GM13976 (cell line): Measurements from ENCODE around the gene CALM3.

Experiments used
- DNase-seq: peaks from one replicate; pipeline ENCODE4 v3.0.0; 2012; ENCODE audit warnings: low spot score
- CTCF ChIP-seq: IDR thresholded peaks from 2 replicates; pipeline ENCODE4 v1.5.1; 2012; ENCODE audit warnings: borderline replicate concordance, mild to moderate bottlenecking; ENCODE audit not compliant: insufficient read depth; ENCODE audit errors: extremely low read depth, missing control alignments, control extremely low read depth
- in situ Hi-C: fragments of 300-500 bp; cut with MboI; formaldehyde crosslinking; loops from one replicate; pipeline ENCODE4 v1.12.0; 2022; ENCODE audit warnings: low sequenced_read_pairs, mixed read lengths, inconsistent platforms; ENCODE audit not compliant: unreplicated experiment

The CALM3 gene

GRCh38 chr19:46629546-46630025 is 28.5 kb downstream of the CALM3 start:
- in situ Hi-C loops = no loop called here
- no peak for TF ChIP-seq CTCF
- DNase-seq = no peak

GRCh38 chr19:46630586-46631205 is 29.6 kb downstream of the CALM3 start:
- no peak for DNase-seq
- in situ Hi-C loops = no loop called here
- no peak for TF ChIP-seq CTCF

DNA sequence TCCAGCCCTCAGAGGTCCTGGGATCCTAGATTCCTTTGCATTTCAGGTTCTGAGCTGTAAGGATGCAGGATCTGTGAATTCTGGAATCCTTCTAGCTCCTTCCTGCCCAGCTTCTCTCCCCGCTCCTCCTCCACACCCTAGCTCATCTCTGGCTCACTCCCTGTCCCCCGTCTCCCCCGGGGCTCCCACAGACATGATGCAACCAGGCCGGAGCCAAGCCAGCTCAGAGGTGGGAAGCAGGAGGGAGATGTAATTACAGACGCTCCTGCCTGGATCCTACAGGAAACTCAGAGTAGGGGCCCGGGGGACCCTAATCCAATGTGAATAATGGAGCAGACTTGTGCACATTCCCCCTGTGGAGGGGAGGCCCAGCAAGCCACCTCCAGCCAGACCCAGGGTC is 30.4 kb downstream of the CALM3 start:
- no peak for TF ChIP-seq CTCF
- no peak for DNase-seq
- in situ Hi-C loops = no loop called here

- no peak for TF ChIP-seq CTCF
- DNase-seq = no peak
- in situ Hi-C loops = no loop called here
These were observed 32.0 kb downstream of the CALM3 start for GRCh38 chr19:46633130-46633529.

- DNase-seq = peak; percentile 98
- in situ Hi-C loops = no loop called here
- TF ChIP-seq CTCF = no peak
These were observed 33.0 kb downstream of the CALM3 start for GRCh38 chr19:46634045-46634655.

DNA sequence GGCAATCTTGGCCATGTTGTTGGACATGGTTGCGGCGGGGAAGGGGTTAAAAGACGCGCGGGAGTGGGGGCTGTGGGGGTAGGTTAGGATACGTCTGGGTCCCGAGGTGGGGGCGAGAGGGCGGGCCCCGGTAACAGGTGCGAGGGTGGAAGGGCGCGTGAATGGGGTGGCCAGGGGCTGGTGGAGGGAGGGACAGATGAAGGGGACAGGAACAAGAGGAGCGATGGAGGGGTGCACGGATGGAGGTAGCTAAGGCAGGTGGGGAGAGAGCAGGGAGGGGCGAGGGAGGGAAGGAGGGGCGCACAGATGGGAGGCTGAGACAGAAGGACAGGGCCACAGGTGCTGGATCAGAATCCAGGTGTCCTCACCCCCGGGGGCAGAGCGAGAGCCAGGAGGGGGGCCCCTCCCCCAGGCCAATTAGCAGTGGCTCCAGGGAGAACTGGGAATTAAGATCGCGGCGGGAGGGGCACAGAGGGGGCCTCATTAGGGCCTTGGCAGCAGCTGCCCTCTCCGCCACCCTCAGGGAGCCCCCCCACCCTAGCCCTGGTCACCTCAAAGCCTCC is 33.6 kb downstream of the CALM3 start:
- DNase-seq = no peak
- in situ Hi-C loops = no loop called here
- no peak for TF ChIP-seq CTCF
